Vagina (tissue), 2 donors: ENCODE measurements around the gene PGM2.

Experiments
- POLR2A ChIP-seq, 2 donors: fragments of 450-650 bp; IDR thresholded peaks; one replicate each; pipeline ENCODE4 v1.6.1; 2017; ENCODE audit warnings: antibody characterized with exemption in 2 of 2, mild to moderate bottlenecking in 2 of 2, moderate library complexity in 2 of 2
- POLR2AphosphoS5 ChIP-seq, 2 donors: sonication (generic); formaldehyde crosslinking; IDR thresholded peaks; one replicate each; pipeline ENCODE4 v1.9.0; 2017; ENCODE audit warnings: antibody characterized with exemption in 2 of 2, mild to moderate bottlenecking in 2 of 2, low read depth in 1 of 2; ENCODE audit not compliant: insufficient read depth in 1 of 2
- TF ChIP-seq, protein P1 (sequence below), 3 experiments: fragments of 450-650 bp in 2 of 3; fragments of 200-600 bp in 1 of 3; sonication (generic) in 1 of 3; IDR thresholded peaks; one replicate each; pipeline ENCODE4 v1.5.1; 2017 to 2019; ENCODE audit warnings: antibody characterized with exemption in 3 of 3, mild to moderate bottlenecking in 2 of 3, moderate library complexity in 2 of 3

- TF ChIP-seq, protein P1, sequence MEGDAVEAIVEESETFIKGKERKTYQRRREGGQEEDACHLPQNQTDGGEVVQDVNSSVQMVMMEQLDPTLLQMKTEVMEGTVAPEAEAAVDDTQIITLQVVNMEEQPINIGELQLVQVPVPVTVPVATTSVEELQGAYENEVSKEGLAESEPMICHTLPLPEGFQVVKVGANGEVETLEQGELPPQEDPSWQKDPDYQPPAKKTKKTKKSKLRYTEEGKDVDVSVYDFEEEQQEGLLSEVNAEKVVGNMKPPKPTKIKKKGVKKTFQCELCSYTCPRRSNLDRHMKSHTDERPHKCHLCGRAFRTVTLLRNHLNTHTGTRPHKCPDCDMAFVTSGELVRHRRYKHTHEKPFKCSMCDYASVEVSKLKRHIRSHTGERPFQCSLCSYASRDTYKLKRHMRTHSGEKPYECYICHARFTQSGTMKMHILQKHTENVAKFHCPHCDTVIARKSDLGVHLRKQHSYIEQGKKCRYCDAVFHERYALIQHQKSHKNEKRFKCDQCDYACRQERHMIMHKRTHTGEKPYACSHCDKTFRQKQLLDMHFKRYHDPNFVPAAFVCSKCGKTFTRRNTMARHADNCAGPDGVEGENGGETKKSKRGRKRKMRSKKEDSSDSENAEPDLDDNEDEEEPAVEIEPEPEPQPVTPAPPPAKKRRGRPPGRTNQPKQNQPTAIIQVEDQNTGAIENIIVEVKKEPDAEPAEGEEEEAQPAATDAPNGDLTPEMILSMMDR (IDR thresholded peaks at IDR 0.05), result no peak
- TF ChIP-seq POLR2A (IDR thresholded peaks at IDR 0.05), result no peak
- TF ChIP-seq POLR2AphosphoS5 (IDR thresholded peaks at IDR 0.05; ENCODE audit: insufficient read depth in 1 of 2, low read depth in 1 of 2), result no peak
Observed at GRCh38 chr4:37836274-37836673, 9.8 kb downstream of the PGM2 start.
